ENCODE results near the gene ENOX2. TPM values are rescaled to one million over a fixed set of nuclear protein-coding genes. Genes with fewer than 3 reads are reported as not detected.

ENOX2 gene
- total and polyA plus RNA-seq, 2 of the 13 experiments (the other 11 are each of a cell fraction or from before 2014, with no cell fraction given) = 5.9 to 8.5 TPM

DNA sequence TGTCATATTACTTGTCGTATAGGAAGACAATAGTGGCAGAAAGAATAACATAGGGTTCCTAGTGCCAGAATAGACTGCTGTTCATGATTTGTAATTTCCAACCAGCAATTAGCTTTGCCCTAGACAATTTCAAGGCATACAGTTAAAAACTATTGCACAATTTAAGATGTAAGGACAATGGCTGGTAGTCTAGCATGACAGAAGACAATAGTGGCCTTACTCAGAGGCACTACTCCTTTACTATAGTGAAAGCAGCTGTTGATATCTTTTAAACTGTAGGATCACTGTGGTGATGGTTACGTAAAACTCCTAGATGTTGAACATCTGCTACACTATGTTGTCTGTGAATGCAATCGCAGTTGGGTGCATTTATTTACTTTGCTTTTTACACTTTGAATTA is 266.7 kb downstream of the ENOX2 start:
- intact Hi-C loops (cut with micrococcal nuclease; ENCODE audit: unreplicated experiment) (no loop called here), in situ Hi-C loops (cut with HindIII; ENCODE audit: extremely low pct_ligation_motif_present, low pct_unique_long_range_greater_than_20kb) (no loop called here)
- no peak overlapping the region for H3K9ac ChIP-seq (ENCODE audit: insufficient read depth, low read depth, low read length)
- H3K4me3 ChIP-seq (replicated peaks in 1 of 3; ENCODE audit: insufficient read depth in 1 of 3, low read depth in 2 of 3, low read length in 3 of 3) = no peak overlapping the region
- H3K36me3 ChIP-seq (replicated peaks in 1 of 2; ENCODE audit: control insufficient read depth in 1 of 2, insufficient read depth in 2 of 2, low read length in 2 of 2) = no peaks in the 10 kb centered on the region
- no peak overlapping the region for H3K27ac ChIP-seq (ENCODE audit: extremely low read length, insufficient read depth, low read length)
- BruUV-seq (replicated peaks) = no TSS peak
- no peaks in the 10 kb centered on the region for H3K9me3 ChIP-seq (ENCODE audit: low read length)
- no peaks in the 10 kb centered on the region for H3K4me1 ChIP-seq (ENCODE audit: insufficient read depth, low read length)
- H3K79me2 ChIP-seq (ENCODE audit: insufficient read depth, low read length) = no peaks in the 10 kb centered on the region
- ChIA-PET POLR2A (no interaction called here), CTCF (ENCODE audit: low intra/inter-chr PET ratio, low total read pairs) (no interaction called here)
- H4K20me1 ChIP-seq (ENCODE audit: insufficient read depth, low read length) = no peaks in the 10 kb centered on the region
- H2AFZ ChIP-seq (ENCODE audit: low read length) = no peak overlapping the region
- FAIRE-seq (no peak), ATAC-seq (no peak), DNase-seq (ENCODE audit: low spot score) (no peak)
- no peaks in the 10 kb centered on the region for H3K27me3 ChIP-seq (ENCODE audit: control insufficient read depth in 1 of 2, insufficient read depth in 2 of 2, low read length in 2 of 2)
- no peak for TF ChIP-seq ZEB1 (IDR thresholded peaks at IDR 0.05; ENCODE audit: insufficient replicate concordance, low read depth)
- TF ChIP-seq, protein P1, sequence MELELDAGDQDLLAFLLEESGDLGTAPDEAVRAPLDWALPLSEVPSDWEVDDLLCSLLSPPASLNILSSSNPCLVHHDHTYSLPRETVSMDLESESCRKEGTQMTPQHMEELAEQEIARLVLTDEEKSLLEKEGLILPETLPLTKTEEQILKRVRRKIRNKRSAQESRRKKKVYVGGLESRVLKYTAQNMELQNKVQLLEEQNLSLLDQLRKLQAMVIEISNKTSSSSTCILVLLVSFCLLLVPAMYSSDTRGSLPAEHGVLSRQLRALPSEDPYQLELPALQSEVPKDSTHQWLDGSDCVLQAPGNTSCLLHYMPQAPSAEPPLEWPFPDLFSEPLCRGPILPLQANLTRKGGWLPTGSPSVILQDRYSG (CRISPR knock-in tag; IDR thresholded peaks at IDR 0.05) = no peak
- TF ChIP-seq, protein P2, sequence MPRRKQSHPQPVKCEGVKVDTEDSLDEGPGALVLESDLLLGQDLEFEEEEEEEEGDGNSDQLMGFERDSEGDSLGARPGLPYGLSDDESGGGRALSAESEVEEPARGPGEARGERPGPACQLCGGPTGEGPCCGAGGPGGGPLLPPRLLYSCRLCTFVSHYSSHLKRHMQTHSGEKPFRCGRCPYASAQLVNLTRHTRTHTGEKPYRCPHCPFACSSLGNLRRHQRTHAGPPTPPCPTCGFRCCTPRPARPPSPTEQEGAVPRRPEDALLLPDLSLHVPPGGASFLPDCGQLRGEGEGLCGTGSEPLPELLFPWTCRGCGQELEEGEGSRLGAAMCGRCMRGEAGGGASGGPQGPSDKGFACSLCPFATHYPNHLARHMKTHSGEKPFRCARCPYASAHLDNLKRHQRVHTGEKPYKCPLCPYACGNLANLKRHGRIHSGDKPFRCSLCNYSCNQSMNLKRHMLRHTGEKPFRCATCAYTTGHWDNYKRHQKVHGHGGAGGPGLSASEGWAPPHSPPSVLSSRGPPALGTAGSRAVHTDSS (CRISPR knock-in tag; conservative IDR thresholded peaks at IDR 0.05) = no peak
- no peak for TF ChIP-seq ZBTB37 (CRISPR knock-in tag; IDR thresholded peaks at IDR 0.05)
- TF ChIP-seq MED1 (CRISPR knock-in tag; IDR thresholded peaks at IDR 0.05) = no peak
- no peak for TF ChIP-seq ZNF710 (CRISPR knock-in tag; IDR thresholded peaks at IDR 0.05; ENCODE audit: borderline replicate concordance)
- no peak for TF ChIP-seq ZNF674 (CRISPR knock-in tag; IDR thresholded peaks at IDR 0.05; ENCODE audit: low read depth)
- no peak for TF ChIP-seq EP300 (IDR thresholded peaks at IDR 0.05; ENCODE audit: low read depth in 2 of 2, low read length in 2 of 2)
- no peak for TF ChIP-seq EP300 (CRISPR knock-in tag; IDR thresholded peaks at IDR 0.05; ENCODE audit: borderline replicate concordance)
- TF ChIP-seq, protein P3, sequence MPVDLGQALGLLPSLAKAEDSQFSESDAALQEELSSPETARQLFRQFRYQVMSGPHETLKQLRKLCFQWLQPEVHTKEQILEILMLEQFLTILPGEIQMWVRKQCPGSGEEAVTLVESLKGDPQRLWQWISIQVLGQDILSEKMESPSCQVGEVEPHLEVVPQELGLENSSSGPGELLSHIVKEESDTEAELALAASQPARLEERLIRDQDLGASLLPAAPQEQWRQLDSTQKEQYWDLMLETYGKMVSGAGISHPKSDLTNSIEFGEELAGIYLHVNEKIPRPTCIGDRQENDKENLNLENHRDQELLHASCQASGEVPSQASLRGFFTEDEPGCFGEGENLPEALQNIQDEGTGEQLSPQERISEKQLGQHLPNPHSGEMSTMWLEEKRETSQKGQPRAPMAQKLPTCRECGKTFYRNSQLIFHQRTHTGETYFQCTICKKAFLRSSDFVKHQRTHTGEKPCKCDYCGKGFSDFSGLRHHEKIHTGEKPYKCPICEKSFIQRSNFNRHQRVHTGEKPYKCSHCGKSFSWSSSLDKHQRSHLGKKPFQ (CRISPR knock-in tag; IDR thresholded peaks at IDR 0.05; ENCODE audit: insufficient replicate concordance) = no peak
- no peak for TF ChIP-seq FIP1L1 (IDR thresholded peaks at IDR 0.05; ENCODE audit: borderline replicate concordance, insufficient read depth, low read depth, low read length)
- H3K4me2 ChIP-seq (ENCODE audit: low read depth, low read length) = no peak overlapping the region
- WGBS (ENCODE audit: low lambda C conversion rate) = 97% methylated on average over 3 of the region's 3 CpGs

All from HepG2 (cell line).